H54 (cell line): Measurements from ENCODE around the gene PLXDC1.
"Not testable (repeated sequence)": the region's sequence is repeated elsewhere in the genome, so short reads cannot be mapped to it uniquely, and the experiment has no call there.

Experiments
- DNase-seq: peaks from one replicate; pipeline ENCODE4 v3.0.0; 2011; ENCODE audit warnings: low spot score, mixed read lengths; ENCODE audit not compliant: insufficient read length
- FAIRE-seq: peaks from 3 replicates; lab custom pipeline; 2011; peaks lifted over from hg19 to GRCh38; lab: Jason Lieb, UNC
- POLR2A ChIP-seq: IDR thresholded peaks from 2 replicates; pipeline ENCODE4 v1.6.1; 2011; ENCODE audit warnings: low read depth, mild to moderate bottlenecking, low read length

Gene PLXDC1

DNA sequence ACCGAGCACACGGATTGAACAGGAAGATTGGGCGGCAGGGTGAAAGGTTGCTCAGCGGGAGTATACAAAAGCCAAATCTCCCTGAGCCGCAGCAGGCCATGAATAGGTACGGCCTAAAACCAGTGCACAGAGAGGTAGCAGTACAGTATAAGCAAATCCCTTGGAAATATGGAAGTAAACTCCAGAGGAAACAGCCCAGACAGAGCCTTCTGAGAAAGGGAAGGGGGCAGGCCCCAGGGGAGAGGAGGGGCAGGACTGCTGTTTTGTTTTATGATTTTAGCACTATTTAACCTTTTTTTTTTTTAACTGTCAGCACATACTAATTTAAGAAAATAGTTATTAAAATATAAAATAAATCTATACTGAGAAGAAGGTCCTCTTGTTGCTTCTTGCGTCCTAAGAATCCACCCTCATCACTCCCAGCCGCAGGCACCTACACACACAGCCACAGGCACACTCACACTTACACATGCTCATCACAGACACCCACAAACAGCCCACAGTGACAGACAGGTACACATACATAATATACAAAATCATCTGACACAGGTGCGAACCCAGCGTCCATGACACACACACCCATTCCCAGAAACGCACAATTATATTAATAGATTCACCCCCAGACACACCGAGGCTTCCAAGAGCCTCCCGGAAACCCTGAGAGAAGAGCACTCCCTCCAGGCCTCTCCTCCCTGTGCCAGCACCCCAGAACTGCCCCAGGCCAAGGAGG, 12.8 kb downstream of the PLXDC1 start:
- FAIRE-seq = no peak
- no peak for TF ChIP-seq POLR2A
- DNase-seq = no peak

DNA sequence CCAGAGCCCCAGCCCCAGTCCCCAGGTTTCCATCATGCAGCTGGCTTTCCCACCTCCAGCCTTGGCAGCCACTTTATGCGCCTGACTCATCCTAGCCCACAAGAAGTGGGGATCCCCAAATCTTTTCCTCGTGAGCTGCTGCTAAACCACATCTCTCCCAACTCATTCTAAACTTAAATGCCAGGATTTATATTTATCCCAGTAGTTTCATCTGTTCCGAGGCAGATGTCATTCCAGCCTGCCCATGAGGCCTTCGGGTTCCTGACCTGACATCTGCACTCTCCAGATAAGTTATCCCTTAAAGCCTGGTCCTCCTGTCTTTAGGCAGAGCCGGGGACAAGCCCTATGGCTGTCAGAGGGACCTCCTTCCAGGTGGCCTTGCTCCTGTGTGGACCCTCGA, 16.6 kb downstream of the PLXDC1 start:
- no peak for TF ChIP-seq POLR2A
- FAIRE-seq = no peak
- DNase-seq = no peak

DNA sequence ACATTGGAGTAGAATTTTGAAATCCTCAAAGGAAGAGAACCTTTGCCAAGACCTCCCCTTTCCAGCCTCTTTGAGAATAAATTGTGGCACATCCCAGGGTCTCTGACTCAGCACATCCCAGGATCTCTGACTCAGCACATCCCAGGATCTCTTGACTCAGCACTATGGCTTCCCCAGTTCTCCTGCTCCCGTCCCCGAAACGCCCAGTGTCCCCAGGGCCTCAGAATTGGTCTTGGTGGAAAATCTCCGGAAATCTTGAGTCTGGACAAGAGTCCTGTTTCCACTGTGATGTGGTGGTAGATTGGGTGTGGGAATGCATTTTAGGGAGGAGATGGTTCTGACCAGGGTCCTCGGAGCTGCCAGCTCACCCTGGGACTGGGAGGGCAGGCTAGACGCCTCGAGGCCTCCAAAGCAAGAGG, 19.2 kb downstream of the PLXDC1 start:
- FAIRE-seq (no peak), DNase-seq (no peak)
- TF ChIP-seq POLR2A = no peak

DNA sequence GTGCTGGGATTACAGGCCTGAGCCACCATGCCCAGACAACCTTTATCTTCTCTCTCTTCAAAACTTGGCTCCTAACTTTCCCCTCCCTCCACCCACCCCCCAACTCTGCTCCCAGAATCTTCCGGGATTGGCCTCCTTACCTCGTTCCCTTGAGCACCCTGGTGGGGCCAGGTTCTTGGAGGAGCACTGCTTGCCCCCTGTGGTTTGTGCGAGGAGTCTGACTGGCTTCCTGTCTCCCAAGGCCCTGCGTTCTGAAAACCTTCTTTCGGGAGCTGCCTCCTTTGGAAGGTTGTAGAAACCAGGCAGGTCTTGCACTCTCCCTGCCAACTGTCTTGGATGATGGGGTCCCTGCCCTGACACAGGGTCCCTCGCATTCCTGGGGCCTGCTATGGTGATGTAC, 19.8 kb downstream of the PLXDC1 start:
- DNase-seq (no peak), FAIRE-seq (no peak)
- no peak for TF ChIP-seq POLR2A

DNA sequence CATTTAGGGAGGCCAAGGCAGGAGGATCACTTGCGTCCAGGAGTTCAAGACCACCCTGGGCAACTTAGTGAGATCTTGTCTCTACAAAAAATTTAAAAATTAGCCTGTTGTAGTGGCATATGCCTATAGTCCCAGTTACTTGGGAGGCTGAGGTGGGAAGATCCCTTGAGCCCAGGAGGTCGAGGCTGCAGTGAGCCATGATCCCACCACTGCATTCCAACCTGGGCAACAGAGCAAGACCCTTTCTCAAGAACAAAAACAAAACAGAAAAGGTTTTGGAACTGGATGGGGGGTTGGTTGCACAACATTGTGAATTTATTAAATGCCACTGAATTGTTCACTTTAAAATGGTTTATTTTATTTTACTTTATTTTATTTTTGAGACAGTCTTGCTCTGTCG, 21.2 kb downstream of the PLXDC1 start:
- FAIRE-seq (no peak), DNase-seq (no peak)
- TF ChIP-seq POLR2A = no peak

DNA sequence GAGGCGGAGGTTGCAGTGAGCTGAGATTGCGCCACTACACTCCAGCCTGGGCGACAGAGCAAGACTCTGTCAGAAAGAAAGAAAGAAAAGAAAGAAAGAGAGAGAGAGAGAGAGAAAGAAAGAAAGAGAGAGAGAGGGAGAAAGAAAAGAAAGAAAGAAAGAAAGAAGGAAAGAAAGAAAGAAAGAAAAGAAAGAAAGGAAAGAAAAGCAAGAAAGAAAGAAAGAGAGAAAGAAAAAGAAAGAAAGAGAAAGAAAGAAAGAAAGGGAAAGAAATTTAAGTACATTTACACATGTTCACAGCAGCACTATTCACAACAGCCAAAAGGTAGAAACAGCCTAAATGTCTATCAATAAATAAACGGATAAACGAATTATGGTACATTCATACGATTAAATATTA, 21.9 kb downstream of the PLXDC1 start:
- FAIRE-seq, DNase-seq: not testable (repeated sequence)

DNA sequence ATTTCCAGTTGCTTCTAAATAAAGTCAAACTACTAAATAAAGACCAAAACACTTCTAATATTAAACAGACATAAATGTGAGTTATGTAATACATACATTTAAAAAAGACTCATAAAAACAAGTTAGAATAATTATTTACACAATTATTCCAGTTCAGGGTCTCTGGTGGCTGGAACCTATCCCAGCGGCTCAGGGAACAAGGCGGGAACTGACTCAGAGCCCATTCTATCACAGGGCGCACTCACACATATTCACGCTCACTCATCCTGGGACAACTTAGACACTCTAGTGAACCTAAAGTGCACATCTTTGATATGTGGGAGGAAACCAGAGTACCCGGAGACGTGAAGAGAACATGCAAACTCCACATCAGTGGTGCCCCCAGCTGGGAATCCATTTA, 25.0 kb downstream of the PLXDC1 start:
- no peak for DNase-seq
- no peak for FAIRE-seq
- TF ChIP-seq POLR2A = no peak

DNA sequence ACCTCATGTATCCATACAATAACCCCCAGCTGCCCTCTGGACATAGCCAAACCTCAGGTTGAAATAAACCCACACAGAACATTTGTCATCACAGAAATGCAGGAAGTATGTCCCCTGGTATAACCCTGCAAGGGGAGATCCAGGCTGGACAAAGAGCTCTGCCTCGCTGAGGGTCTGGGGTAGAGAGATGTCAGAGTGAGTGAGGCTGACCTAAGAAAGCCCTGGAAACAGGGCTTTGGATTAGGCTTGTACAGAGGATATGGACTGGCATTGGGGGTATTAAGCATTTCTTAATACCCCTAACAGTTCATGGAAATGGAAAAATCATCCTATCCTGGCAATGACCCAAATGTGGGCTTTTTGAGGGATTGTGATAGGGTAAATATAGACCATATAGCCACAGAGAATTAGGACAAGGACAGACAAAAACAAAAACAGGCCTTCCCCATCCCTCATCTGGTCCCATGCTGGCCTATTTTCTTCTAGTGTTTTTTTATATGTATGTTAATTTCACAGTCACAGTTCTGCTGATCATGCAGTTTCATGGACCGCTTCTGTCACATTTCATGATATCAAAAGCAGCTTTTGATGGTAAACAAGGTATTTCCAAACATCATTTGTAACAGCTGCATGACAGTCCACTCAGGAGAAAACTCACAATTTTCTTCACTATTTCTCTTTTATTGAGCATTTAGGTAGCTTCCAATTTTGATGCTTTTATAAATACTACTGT, 26.1 kb downstream of the PLXDC1 start:
- no peak for TF ChIP-seq POLR2A
- no peak for DNase-seq
- no peak for FAIRE-seq

DNA sequence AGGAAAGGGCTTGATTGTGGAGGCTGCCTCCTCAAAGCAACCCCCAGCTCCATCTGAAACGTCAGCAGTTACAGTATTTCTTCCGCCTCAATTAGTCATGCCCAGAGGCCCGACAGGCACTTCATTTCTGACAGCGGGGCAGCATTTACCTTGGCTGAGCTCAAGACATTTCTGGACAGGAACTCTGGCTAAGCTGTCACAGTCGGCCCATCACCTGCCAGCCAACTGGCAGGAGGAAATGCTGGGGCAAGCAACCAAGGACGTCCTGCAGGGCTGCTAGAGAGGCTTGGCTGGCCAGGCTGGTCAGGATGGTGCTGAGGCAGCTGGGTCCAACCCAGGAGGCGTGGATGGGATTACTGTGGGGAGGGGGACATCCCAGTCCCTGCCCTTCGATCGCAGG, 27.8 kb downstream of the PLXDC1 start:
- DNase-seq (no peak), FAIRE-seq (no peak)
- no peak for TF ChIP-seq POLR2A

DNA sequence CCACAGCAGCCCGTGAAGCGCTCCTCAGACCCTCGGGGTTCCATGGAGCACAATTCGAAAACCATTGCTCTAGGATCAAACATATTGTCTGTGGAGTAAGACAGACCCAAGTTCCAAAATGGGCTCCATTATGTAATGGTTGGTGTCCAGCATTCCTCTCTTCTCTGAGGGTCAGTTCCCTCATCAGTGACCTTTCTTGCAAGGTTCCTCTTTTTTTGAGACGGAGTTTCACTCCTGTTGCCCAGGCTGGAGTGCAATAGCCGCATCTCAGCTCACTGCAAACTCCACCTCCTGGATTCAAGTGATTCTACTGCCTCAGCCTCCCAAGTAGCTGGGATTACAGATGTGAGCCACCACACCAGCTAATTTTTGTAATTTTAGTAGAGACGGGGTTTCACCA, 28.4 kb downstream of the PLXDC1 start:
- DNase-seq (no peak), FAIRE-seq (no peak)
- TF ChIP-seq POLR2A = no peak

DNA sequence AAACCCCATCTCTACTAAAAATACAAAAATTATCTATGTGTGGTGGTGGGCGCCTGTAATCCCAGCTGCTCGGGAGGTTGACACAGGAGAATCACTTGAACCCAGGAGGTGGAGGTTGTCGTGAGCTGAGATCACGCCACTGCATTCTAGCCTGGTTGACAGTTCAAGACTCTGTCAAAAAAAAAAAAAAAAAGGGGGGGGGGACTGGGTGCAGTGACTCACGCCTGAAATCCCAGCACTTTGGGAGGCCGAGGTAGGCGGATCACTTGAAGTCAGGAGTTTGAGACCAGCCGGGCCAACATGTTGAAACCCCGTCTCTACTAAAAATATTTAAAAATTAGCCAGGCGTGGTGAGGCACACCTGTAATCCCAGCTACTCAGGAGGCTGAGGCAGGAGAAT, 29.5 kb downstream of the PLXDC1 start:
- FAIRE-seq, DNase-seq: not testable (repeated sequence)

DNA sequence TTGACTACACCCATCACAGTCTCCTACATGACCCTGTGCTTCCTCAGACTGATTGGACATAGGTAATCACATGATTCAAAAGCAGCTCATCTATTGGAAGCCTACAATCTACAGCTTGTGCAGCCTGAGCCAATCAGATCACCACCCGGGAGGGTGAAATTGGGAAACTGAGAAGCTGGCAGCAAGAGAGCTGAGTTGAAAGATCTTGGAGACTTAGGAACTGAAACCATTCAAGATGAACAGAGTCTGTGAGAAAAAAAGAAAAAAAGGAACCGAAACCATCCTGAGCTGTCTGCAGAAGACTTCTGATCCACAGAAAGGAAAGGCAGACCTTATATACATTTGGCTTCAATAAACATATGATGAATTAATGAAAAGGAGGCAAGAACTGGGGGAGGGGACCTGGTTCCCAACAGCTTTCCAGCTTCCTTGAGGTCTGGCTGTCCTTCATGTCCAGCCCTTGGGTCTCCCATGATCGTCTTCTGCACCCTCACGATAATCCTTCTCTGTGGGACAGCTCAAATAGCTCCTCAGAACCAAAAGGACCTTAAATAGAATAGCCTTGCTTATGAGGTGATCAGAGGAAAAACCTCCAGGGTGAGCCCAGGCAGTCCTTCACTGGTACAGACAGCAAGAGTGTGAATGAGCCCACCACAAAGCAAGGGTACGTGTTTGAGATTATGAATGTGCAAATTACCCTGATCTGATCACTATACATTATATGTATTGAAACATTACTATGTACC, 32.6 kb downstream of the PLXDC1 start:
- TF ChIP-seq POLR2A = no peak
- FAIRE-seq (no peak), DNase-seq (no peak)

DNA sequence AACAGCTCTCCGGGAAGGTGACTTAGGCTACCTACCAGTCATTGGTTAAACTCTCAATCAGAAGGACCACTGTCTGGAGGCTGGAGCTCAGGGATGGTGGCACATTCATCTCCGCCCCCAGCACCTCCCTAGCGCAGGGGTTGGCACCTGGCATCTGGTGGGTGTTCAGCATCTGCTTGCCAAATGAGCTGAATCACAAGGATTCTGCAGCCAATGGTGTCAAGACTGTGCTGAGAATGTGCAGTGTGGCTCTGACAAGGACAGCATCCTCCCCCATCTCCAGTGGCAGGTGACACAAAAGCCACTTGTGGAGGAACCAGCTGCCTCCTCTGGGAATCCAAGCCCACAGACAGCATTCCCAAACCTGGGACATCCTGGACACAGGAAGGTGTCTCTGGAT, 35.2 kb downstream of the PLXDC1 start:
- no peak for TF ChIP-seq POLR2A
- DNase-seq (no peak), FAIRE-seq (no peak)

DNA sequence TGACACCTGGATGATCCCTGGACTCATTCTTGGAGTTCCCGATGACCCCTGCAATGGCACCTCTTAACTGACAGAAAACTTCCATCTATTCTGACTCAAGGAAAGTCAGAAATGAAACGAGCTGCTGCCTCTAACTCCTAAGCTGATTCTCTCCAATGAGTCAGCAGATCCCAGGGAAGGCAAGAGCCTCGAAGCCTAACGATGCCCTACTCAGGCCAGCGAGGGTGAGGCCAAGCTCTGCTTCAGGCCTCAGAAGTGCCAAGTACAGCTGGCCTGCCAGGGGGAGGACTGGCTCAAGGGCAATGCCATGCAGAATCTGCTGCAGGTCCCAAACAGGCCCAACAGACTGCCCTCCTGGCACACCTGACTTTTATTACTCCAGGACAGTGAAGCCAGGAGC, 36.3 kb downstream of the PLXDC1 start:
- TF ChIP-seq POLR2A = no peak
- no peak for FAIRE-seq

DNA sequence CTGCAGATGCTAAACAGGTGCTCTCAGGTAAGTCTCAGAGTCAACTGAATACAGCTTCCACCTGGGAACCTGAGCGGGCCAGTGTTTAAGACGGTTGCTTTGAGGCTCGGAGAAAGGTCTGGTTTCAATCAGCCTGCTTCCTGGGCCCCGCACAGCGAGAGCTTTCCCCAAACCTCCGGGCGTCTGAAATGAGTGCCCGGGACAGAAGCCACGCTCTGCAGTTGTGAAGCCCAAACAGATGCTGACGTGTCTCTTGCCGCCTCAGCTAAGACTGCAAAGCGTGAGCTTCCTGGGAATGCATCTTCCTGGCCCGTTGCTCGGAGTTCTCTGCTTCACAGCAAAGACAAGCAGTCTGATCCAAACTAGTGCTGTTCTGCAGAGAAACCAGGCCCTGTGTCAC, 36.7 kb downstream of the PLXDC1 start:
- no peak for TF ChIP-seq POLR2A
- FAIRE-seq = no peak
- no peak for DNase-seq

More for the DNA sequence above, 36.3 kb downstream of the PLXDC1 start:
- no peak for DNase-seq
